HepG2 (cell line): ENCODE results near the gene WTAP. TPM values are rescaled to one million over a fixed set of nuclear protein-coding genes. Genes with fewer than 3 reads are reported as not detected.
A peak's percentile ranks its signal among the peaks of the same experiment; 100 is the strongest.

Experiments
- AGO2 ChIP-seq: fragments of 200-400 bp; formaldehyde crosslinking; optimal IDR thresholded peaks from 2 replicates; pipeline ENCODE3; 2017; ENCODE audit warnings: mild to moderate bottlenecking, low read depth, low read length, moderate library complexity
- ASH2L ChIP-seq: fragments of 300-600, 200-600 bp; sonication (generic); IDR thresholded peaks from 2 replicates; pipeline ENCODE4 v1.7.0; 2017; ENCODE audit warnings: low read depth, mild to moderate bottlenecking, moderate library complexity, mixed read lengths, low read length; ENCODE audit not compliant: insufficient read length
- ATF7-NPFF ChIP-seq: sonication (generic); formaldehyde crosslinking; IDR thresholded peaks from 2 replicates; pipeline ENCODE4 v1.8.1; 2023; ENCODE audit warnings: mild to moderate bottlenecking, low read depth, missing genetic modification reagents, moderate library complexity
- CREB3 ChIP-seq: sonication (generic); formaldehyde crosslinking; IDR thresholded peaks from 2 replicates; pipeline ENCODE4 v1.5.0; 2020; ENCODE audit warnings: missing genetic modification reagents
- FOSL2 ChIP-seq: sonication (generic); formaldehyde crosslinking; IDR thresholded peaks from 2 replicates; pipeline ENCODE4 v1.4.0; 2020; ENCODE audit warnings: missing genetic modification reagents
- FUBP1 ChIP-seq: sonication (generic); formaldehyde crosslinking; IDR thresholded peaks from 2 replicates; pipeline ENCODE4 v1.5.1; 2020; ENCODE audit warnings: missing genetic modification reagents, mild to moderate bottlenecking, borderline replicate concordance
- GATA4 ChIP-seq: sonication (generic); IDR thresholded peaks from 2 replicates; pipeline ENCODE4 v1.6.1; 2016; ENCODE audit warnings: antibody characterized with exemption, low read depth, borderline replicate concordance
- HNF1B ChIP-seq: sonication (generic); formaldehyde crosslinking; IDR thresholded peaks from 2 replicates; pipeline ENCODE4 v1.5.1; 2020; ENCODE audit warnings: mild to moderate bottlenecking, moderate library complexity, missing genetic modification reagents
- HOXA3 ChIP-seq: sonication (generic); formaldehyde crosslinking; IDR thresholded peaks from 2 replicates; pipeline ENCODE4 v1.5.0; 2020; ENCODE audit warnings: missing genetic modification reagents
- PAXIP1 ChIP-seq: sonication (generic); formaldehyde crosslinking; conservative IDR thresholded peaks from 2 replicates; pipeline ENCODE4 v1.4.0; 2020; ENCODE audit warnings: mild to moderate bottlenecking, missing genetic modification reagents, moderate library complexity
- POLR2G ChIP-seq: fragments of 200-400 bp; formaldehyde crosslinking; IDR thresholded peaks from 2 replicates; pipeline ENCODE4 v1.6.1; 2018; ENCODE audit warnings: mild to moderate bottlenecking, low read depth, low read length, moderate library complexity
- SAP130 ChIP-seq: IDR thresholded peaks from 2 replicates; pipeline ENCODE4 v1.6.1; 2016; ENCODE audit warnings: low read depth
- SP5 ChIP-seq: IDR thresholded peaks from 2 replicates; pipeline ENCODE4 v1.6.1; 2016; ENCODE audit warnings: low read depth, borderline replicate concordance
- TEAD3 ChIP-seq: optimal IDR thresholded peaks from 2 replicates; pipeline ENCODE3; 2016; ENCODE audit warnings: borderline replicate concordance
- ZC3H13 ChIP-seq: sonication (generic); formaldehyde crosslinking; IDR thresholded peaks from 2 replicates; pipeline ENCODE4 v1.8.1; 2023; ENCODE audit warnings: mild to moderate bottlenecking, missing genetic modification reagents, moderate library complexity
- ZFP90 ChIP-seq: sonication (generic); formaldehyde crosslinking; IDR thresholded peaks from 2 replicates; pipeline ENCODE4 v1.8.0; 2022; ENCODE audit warnings: missing genetic modification reagents, mild to moderate bottlenecking, inconsistent platforms, borderline replicate concordance
- ZNF564 ChIP-seq: sonication (generic); formaldehyde crosslinking; IDR thresholded peaks from 2 replicates; pipeline ENCODE4 v1.8.1; 2023; ENCODE audit warnings: mild to moderate bottlenecking, missing genetic modification reagents
- ZNF615 ChIP-seq: sonication (generic); formaldehyde crosslinking; IDR thresholded peaks from 2 replicates; pipeline ENCODE4 v1.5.0; 2020; ENCODE audit warnings: mild to moderate bottlenecking, missing genetic modification reagents, borderline replicate concordance
- ZNF781 ChIP-seq: sonication (generic); formaldehyde crosslinking; IDR thresholded peaks from 2 replicates; pipeline ENCODE4 v1.5.1; 2020; ENCODE audit warnings: borderline replicate concordance, mild to moderate bottlenecking, missing genetic modification reagents; ENCODE audit errors: not compliant biosample characterization
- polyA plus RNA-seq, 8 experiments: library from polyadenylated mRNA; depleted of rRNA in 3 of 8; stranded (reverse) in 7 of 8; unstranded in 1 of 8; fragments of >200 nt; fragmentation: Illumina TruSeq in 4 of 8; extraction: Trizol in 4 of 8; gene quantifications; 2 replicates each; pipeline versions ENCODE4 v1.2.1 to v1.2.3, GENCODE V29; 2011 to 2016; ENCODE audit warnings: low read depth in 4 of 8, missing spikeins in 1 of 8, mixed read lengths in 1 of 8; ENCODE audit not compliant: insufficient read depth in 1 of 8
- total RNA-seq, 5 experiments: library from RNA; depleted of rRNA; stranded (reverse); fragments of >200 nt; fragmentation: Illumina TruSeq; extraction: Trizol; gene quantifications; 2 replicates each; pipeline ENCODE4 v1.2.3, GENCODE V29; 2016; ENCODE audit warnings: low read depth in 1 of 5

Gene WTAP
- total and polyA plus RNA-seq, 2 of the 13 experiments (the other 11 are each of a cell fraction or from before 2014, with no cell fraction given) = 31.6 to 167 TPM

- peak; percentile 54; the same call in 1 of the 2 replicates for TF ChIP-seq CREB3 (CRISPR knock-in tag)
- TF ChIP-seq FUBP1 = no peak
- TF ChIP-seq ZFP90 (CRISPR knock-in tag) = 0 out of 2 replicates have a peak, but pooled peaks have one; percentile 54
- TF ChIP-seq ATF7-NPFF (CRISPR knock-in tag) = peak; percentile 16; the same call in 1 of the 2 replicates
- no peak for TF ChIP-seq TEAD3
- TF ChIP-seq GATA4 = 0 out of 2 replicates have a peak, but pooled peaks have one; percentile 19
- 0 out of 2 replicates have a peak, but pooled peaks have one; percentile 27 for TF ChIP-seq SAP130 (CRISPR knock-in tag)
- TF ChIP-seq ASH2L = peak; percentile 25
- TF ChIP-seq HNF1B (CRISPR knock-in tag) = peak; percentile 67; the same call in 1 of the 2 replicates
- peak; percentile 36 for TF ChIP-seq ZNF781 (CRISPR knock-in tag)
- TF ChIP-seq FOSL2 (CRISPR knock-in tag) = peak; percentile 75
- TF ChIP-seq ZNF564 (CRISPR knock-in tag) = 0 out of 2 replicates have a peak, but pooled peaks have one; percentile 17
- peak; percentile 32; the same call in 1 of the 2 replicates for TF ChIP-seq POLR2G
- peak; percentile 43 for TF ChIP-seq ZC3H13 (CRISPR knock-in tag)
- TF ChIP-seq ZNF615 (CRISPR knock-in tag) = no peak
- 0 out of 2 replicates have a peak, but pooled peaks have one; percentile 43 for TF ChIP-seq HOXA3 (CRISPR knock-in tag)
- peak; percentile 35 for TF ChIP-seq AGO2
- peak; percentile 33; the same call in 1 of the 2 replicates for TF ChIP-seq PAXIP1 (CRISPR knock-in tag)
- TF ChIP-seq SP5 (CRISPR knock-in tag) = 0 out of 2 replicates have a peak, but pooled peaks have one; percentile 15
Measured at GRCh38 chr6:159758031-159759001, 31.0 kb downstream of the WTAP start (continued).
